Fibroblast of the aortic adventitia (primary cell): ENCODE results near the gene DHX32. TPM values are rescaled to one million over a fixed set of nuclear protein-coding genes. Genes with fewer than 3 reads are reported as not detected.

Experiments
- DNase-seq: peaks from one replicate; pipeline ENCODE4 v3.0.0-alpha.2; 2010; ENCODE audit warnings: low read depth
- H3K4me3 ChIP-seq: 2 replicates; pipeline ENCODE4 v1.5.1; 2011; ENCODE audit warnings: low read depth, mild to moderate bottlenecking, control low read depth, low read length, moderate library complexity
- CTCF ChIP-seq: IDR thresholded peaks from 2 replicates; pipeline ENCODE4 v1.5.1; 2011; ENCODE audit warnings: mild to moderate bottlenecking, low read length, control low read depth, inconsistent platforms; ENCODE audit not compliant: insufficient read depth
- total RNA-seq: library from RNA; depleted of rRNA; stranded (reverse); fragments of >200 nt; gene quantifications from 2 replicates; pipeline ENCODE4 v1.2.3, GENCODE V29; 2012; ENCODE audit warnings: low replicate concordance

The DHX32 gene
- total RNA-seq, 1 donor, result 31.3 TPM

GRCh38 chr10:125817337-125817946 is 63.6 kb downstream of the DHX32 start:
- no peak for DNase-seq
- TF ChIP-seq CTCF, result no peak
- H3K4me3 ChIP-seq, result no peak overlapping the region

GRCh38 chr10:125816548-125816947 is 64.5 kb downstream of the DHX32 start:
- DNase-seq, result no peak
- H3K4me3 ChIP-seq, result no peak overlapping the region
- TF ChIP-seq CTCF, result no peak

DNA sequence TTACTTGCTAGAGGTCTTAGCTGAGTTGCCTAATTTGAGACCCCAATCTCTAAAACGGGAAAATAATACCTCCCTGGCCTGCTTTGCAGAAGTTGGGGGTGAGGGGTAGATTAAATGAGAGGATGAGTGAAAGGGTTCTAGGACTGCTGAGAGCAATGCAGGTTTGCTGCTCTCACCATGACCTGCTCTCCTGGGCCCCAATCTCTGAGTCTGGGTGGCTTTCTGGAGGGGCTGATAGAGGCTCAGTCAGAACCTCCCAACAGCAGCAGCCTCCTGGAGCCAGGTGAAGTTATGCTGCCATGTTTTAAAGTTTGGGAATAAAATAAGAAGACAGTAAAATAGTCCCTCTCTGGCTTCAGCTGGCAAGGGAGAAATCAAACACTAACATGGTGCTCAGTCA is 65.3 kb downstream of the DHX32 start:
- no peak for TF ChIP-seq CTCF
- H3K4me3 ChIP-seq, result no peak overlapping the region
- DNase-seq, result no peak

GRCh38 chr10:125812128-125812750 is 68.9 kb downstream of the DHX32 start:
- no peak overlapping the region for H3K4me3 ChIP-seq
- DNase-seq, result peak; percentile 29
- no peak for TF ChIP-seq CTCF

DNA sequence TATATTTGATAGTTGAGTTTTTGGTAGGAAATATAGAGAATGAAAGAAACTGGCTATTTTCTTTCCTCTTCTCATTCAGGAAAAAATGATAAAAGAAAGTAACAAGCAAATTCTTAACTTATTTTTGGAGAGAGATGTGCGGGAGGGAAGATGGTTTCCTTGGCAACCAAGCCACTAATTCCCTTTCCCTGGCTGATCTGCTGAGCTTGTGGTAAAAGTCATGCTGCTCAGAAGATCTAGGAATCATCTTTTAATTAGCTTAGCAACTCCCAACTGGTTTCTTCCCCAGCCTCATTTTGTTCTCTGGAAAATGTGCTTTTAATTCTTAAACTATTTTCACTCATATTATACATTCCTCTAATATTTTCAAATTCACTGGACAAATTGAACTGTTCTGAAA is 69.8 kb downstream of the DHX32 start:
- DNase-seq, result no peak
- H3K4me3 ChIP-seq, result no peak overlapping the region
- no peak for TF ChIP-seq CTCF

GRCh38 chr10:125808047-125808446 is 73.0 kb downstream of the DHX32 start:
- DNase-seq, result no peak
- H3K4me3 ChIP-seq, result no peak overlapping the region
- TF ChIP-seq CTCF, result no peak

DNA sequence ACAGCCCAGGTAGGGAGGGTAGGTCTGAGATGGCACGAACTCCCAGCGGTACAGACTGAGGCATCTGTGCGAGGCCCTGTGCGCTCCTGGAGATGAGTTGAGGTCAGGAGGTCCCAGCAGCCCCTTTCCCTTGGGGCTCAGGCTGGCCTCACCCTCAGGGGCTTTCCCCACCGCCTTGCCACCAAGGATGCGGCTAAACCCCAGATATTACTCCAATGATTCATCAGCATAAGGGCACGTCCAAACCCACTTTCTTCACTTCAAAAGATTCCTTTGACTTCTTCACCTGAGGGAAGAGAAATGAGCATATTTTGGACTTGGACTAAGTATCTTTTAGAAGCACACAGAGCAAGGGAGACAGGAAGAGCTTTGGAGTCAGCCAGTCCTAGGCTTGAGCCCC is 78.4 kb downstream of the DHX32 start:
- no peak for TF ChIP-seq CTCF
- no peak overlapping the region for H3K4me3 ChIP-seq
- DNase-seq, result no peak
